Kidney capillary endothelial cell (primary cell): ENCODE measurements around the gene TOM1.
"Not testable (repeated sequence)": the region's sequence is repeated elsewhere in the genome, so short reads cannot be mapped to it uniquely, and the experiment has no call there.

Experiments
- DNase-seq: peaks from one replicate; pipeline ENCODE4 v3.0.0-alpha.2; 2018; ENCODE audit warnings: low spot score

Gene TOM1

DNA sequence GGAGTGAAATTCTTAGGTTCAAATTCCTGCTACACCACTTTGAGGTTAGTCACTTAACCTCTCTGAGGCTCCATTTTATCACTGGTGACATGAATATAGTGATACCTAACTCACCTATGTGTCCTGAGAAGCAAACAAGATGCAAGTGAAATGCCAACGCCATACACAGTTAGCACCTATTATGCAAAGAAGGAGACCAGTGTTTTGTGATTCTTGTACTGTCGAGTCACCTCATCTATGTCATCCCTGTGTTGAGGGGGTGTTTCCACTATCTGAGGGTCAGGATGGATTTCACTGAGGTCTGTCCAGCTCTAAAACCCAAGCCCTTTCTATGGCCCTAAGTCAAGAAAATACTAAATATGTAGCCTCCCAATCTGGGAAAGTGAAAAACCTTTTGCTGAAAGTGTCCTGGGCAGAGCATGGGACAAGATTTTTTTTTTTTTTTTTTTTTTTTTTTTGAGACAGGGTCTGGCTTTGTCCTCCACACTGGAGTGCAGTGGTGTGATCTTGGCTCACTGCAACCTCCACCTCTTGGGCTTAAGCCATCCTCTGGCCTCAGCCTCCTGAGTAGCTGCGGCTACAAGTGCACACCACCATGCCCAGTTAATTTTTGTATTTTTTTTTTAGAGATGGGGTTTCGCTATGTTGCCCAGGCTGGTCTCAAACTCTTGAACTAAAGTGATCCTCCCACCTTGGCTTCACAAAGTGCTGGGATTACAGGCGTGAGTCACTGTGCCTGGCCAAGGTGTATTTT is 95.3 kb downstream of the TOM1 start:
- DNase-seq, result no peak

DNA sequence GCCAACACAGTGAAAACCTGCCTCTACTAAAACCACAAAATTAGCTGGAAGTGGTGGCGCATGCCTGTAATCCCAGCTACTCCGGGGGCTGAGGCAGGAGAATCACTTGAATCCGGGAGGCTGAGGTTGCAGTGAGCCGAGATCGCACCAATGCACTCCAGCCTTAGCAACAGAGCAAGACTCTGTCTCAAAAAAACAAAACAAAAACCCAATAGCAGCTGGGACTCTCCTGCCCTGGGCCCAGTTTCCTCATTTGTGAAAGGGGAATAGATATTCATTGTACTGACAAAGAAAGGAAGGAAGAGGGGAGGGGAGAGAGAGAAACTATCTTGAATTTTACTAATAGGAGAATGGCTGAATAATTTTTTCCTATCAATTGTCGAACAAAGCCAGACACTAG is 96.9 kb downstream of the TOM1 start:
- DNase-seq, result not testable (repeated sequence)

DNA sequence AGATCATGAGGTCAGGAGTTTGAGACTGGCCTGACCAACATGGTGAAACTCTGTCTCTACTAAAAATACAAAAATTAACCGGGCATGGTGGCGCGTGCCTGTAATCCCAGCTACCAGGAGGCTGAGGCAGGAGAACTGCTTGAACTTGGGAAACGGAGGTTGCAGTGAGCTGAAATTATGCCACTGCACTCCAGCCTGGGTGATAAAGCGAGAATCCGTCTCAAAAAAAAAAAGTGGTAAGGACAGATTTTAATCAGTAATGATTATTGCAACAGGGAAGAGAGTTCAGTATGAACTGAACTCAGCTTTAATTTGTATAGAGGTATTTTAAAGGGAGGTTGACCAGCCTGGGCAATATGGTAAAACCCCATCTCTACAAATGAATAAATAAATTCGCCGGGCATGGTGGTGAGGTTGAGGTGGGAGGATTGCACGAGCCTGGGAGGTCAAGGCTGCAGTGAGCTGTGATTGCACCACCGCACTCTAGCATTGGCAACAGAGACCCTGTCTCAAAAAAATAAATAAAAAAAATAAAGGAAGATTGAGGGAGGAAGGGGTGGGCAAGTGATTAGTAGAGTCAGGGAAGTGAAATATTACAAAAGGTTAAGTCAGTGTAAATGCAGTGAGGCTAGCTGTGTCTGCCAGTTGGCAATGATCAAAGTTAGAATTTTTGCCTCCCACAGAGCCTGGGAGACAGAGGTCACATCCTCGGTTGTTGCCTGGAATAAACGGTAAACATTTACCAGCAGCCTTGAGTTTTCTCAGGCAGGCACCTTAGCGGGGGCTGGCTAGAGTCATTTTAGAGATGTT is 97.6 kb downstream of the TOM1 start:
- DNase-seq, result no peak
